ENCODE data around the gene TEAD1. TPM values are rescaled to one million over a fixed set of nuclear protein-coding genes. Genes with fewer than 3 reads are reported as not detected.

Gene TEAD1
- total RNA-seq, 2 experiments from 2014 or later, result 5.6 to 10.8 TPM

GRCh38 chr11:12684816-12685215 is 10.6 kb downstream of the TEAD1 start:
- no peak overlapping the region for H2AFZ ChIP-seq (ENCODE audit: low read length)
- no peaks in the 10 kb centered on the region for H3K79me2 ChIP-seq (ENCODE audit: insufficient read depth, low read depth, low read length)
- TF ChIP-seq EZH2phosphoT487 (IDR thresholded peaks at IDR 0.05; ENCODE audit: borderline replicate concordance, low read depth, low read length), result no peak
- TF ChIP-seq CTCF (conservative IDR thresholded peaks at IDR 0.05; ENCODE audit: low read length), result no peak
- no peaks in the 10 kb centered on the region for H4K20me1 ChIP-seq (ENCODE audit: insufficient read depth, low read length)
- no peaks in the 10 kb centered on the region for H3K9me3 ChIP-seq (ENCODE audit: low read length)
- ChIA-PET POLR2A (interaction anchor here (0.6 to 0.9 kb wide), 2 partner anchors 138 to 1717 kb away, joined by 3 read pairs; no protein-coding TSS in a partner anchor), CTCF (ENCODE audit: unreplicated experiment) (interaction anchor here (1.0 kb wide), 1 partner anchor 8 kb away, joined by 3 read pairs; no protein-coding TSS in a partner anchor)
- H3K4me1 ChIP-seq (ENCODE audit: insufficient read depth, low read length, poor library complexity, severe bottlenecking), result no peaks in the 10 kb centered on the region
- H3K4me2 ChIP-seq (ENCODE audit: low read length), result no peak overlapping the region
- no peak overlapping the region for H3K4me3 ChIP-seq (ENCODE audit: low read depth, low read length, poor library complexity, severe bottlenecking)
- H3K36me3 ChIP-seq (ENCODE audit: insufficient read depth, low read length), result no peaks in the 10 kb centered on the region
- H3K27ac ChIP-seq (ENCODE audit: low read depth, low read length, poor library complexity, severe bottlenecking), result no peak overlapping the region
- no TSS peak for BruUV-seq (replicated peaks)
- no peak for DNase-seq (ENCODE audit: low spot score)
- no peaks in the 10 kb centered on the region for H3K9me2 ChIP-seq (ENCODE audit: insufficient read depth, low read length)
- intact Hi-C loops (cut with micrococcal nuclease; ENCODE audit: unreplicated experiment), result no loop called here

- POLR2A ChIA-PET, result no interaction called here
- Histone ChIP-seq H3K4me2 (ENCODE audit: low read length) (no peak overlapping the region), H3K36me3 (ENCODE audit: insufficient read depth, low read length) (no peaks in the 10 kb centered on the region), H3K4me3 (ENCODE audit: low read depth, low read length, poor library complexity, severe bottlenecking) (no peak overlapping the region), H3K27ac (ENCODE audit: low read depth, low read length, poor library complexity, severe bottlenecking) (no peak overlapping the region), H2AFZ (ENCODE audit: low read length) (no peak overlapping the region), H3K79me2 (ENCODE audit: insufficient read depth, low read depth, low read length) (no peaks in the 10 kb centered on the region), H3K4me1 (ENCODE audit: insufficient read depth, low read length, poor library complexity, severe bottlenecking) (no peaks in the 10 kb centered on the region), H3K9me3 (ENCODE audit: low read length) (no peaks in the 10 kb centered on the region), H3K9me2 (ENCODE audit: insufficient read depth, low read length) (no peaks in the 10 kb centered on the region), H4K20me1 (ENCODE audit: insufficient read depth, low read length) (no peaks in the 10 kb centered on the region)
- TF ChIP-seq CTCF (conservative IDR thresholded peaks at IDR 0.05; ENCODE audit: low read length), result no peak
- TF ChIP-seq EZH2phosphoT487 (IDR thresholded peaks at IDR 0.05; ENCODE audit: borderline replicate concordance, low read depth, low read length), result no peak
- DNase-seq (ENCODE audit: low spot score), result no peak
- intact Hi-C loops (cut with micrococcal nuclease; ENCODE audit: unreplicated experiment), result no loop called here
- CTCF ChIA-PET (ENCODE audit: unreplicated experiment), result no interaction called here
- BruUV-seq (replicated peaks), result no TSS peak
Observed at GRCh38 chr11:12685229-12685628, 11.0 kb downstream of the TEAD1 start.

- TF ChIP-seq EZH2phosphoT487 (IDR thresholded peaks at IDR 0.05; ENCODE audit: borderline replicate concordance, low read depth, low read length) (no peak), CTCF (conservative IDR thresholded peaks at IDR 0.05; ENCODE audit: low read length) (no peak)
- Histone ChIP-seq H2AFZ (ENCODE audit: low read length) (no peak overlapping the region), H4K20me1 (ENCODE audit: insufficient read depth, low read length) (no peaks in the 10 kb centered on the region), H3K36me3 (ENCODE audit: insufficient read depth, low read length) (no peaks in the 10 kb centered on the region), H3K9me3 (ENCODE audit: low read length) (no peaks in the 10 kb centered on the region), H3K4me3 (ENCODE audit: low read depth, low read length, poor library complexity, severe bottlenecking) (no peak overlapping the region), H3K9me2 (ENCODE audit: insufficient read depth, low read length) (no peaks in the 10 kb centered on the region), H3K4me1 (ENCODE audit: insufficient read depth, low read length, poor library complexity, severe bottlenecking) (peaks cover 7% of the 10 kb centered on the region), H3K79me2 (ENCODE audit: insufficient read depth, low read depth, low read length) (no peaks in the 10 kb centered on the region), H3K27ac (ENCODE audit: low read depth, low read length, poor library complexity, severe bottlenecking) (no peak overlapping the region), H3K4me2 (ENCODE audit: low read length) (no peak overlapping the region)
- DNase-seq (ENCODE audit: low spot score), result no peak
- ChIA-PET POLR2A (interaction anchor here (0.7 kb wide), 1 partner anchor 591 kb away, joined by 3 read pairs; no protein-coding TSS in a partner anchor), CTCF (ENCODE audit: unreplicated experiment) (no interaction called here)
- no TSS peak for BruUV-seq (replicated peaks)
- intact Hi-C loops (cut with micrococcal nuclease; ENCODE audit: unreplicated experiment), result no loop called here
Observed at GRCh38 chr11:12686246-12687060, 12.2 kb downstream of the TEAD1 start.
